K562 (cell line): ENCODE results near the gene OR4D2. TPM values are rescaled to one million over a fixed set of nuclear protein-coding genes. Genes with fewer than 3 reads are reported as not detected.

Source experiments
- ATAC-seq: fragments of 200-7000 bp; cut with Tn5 transposase; 3 replicates; pipeline ENCODE4 v1.9.1; 2020; ENCODE audit warnings: moderate library complexity
- BruUV-seq: library from RNA; stranded (reverse); fragments of 400-500 nt; replicated peaks from 2 replicates; lab custom pipeline; 2021; lab: Mats Ljungman, UMichigan
- CTCF ChIA-PET: fragments of 300-600 bp; formaldehyde crosslinking; extraction: SDS; loops from one replicate; lab custom pipeline; 2021; ENCODE audit warnings: low intra/inter-chr PET ratio; lab: Yijun Ruan, JAX
- POLR2A ChIA-PET: fragments of 300-600, 350-650 bp; sonication (Branson Sonifier 250); formaldehyde crosslinking; extraction: SDS; loops from one replicate; lab custom pipeline; 2021; ENCODE audit warnings: antibody characterized with exemption, inconsistent platforms; lab: Yijun Ruan, JAX
- DNase-seq, 4 experiments: peaks; one replicate each; pipeline versions ENCODE4 v3.0.0 to v3.0.0-alpha.2; 2011 to 2018; ENCODE audit warnings: low spot score in 3 of 4, mixed read lengths in 3 of 4; ENCODE audit errors: extremely low read depth in 1 of 4
- FAIRE-seq: peaks from 2 replicates; lab custom pipeline; 2011; peaks lifted over from hg19 to GRCh38; lab: Jason Lieb, UNC
- H2AFZ ChIP-seq: 2 replicates; pipeline ENCODE4 v1.6.0; 2011; ENCODE audit warnings: low read depth, low read length, control low read depth, inconsistent platforms
- H3K27ac ChIP-seq: fragments of 200-600 bp; 3 replicates; pipeline ENCODE4 v1.8.0; 2011; ENCODE audit warnings: low read depth, mild to moderate bottlenecking, control low read depth, inconsistent platforms, low read length, moderate library complexity, mixed read lengths; ENCODE audit errors: extremely low read depth
- H3K27me3 ChIP-seq, 2 experiments: fragments of 300-600 bp in 1 of 2; 2 replicates in 1 of 2; 3 replicates in 1 of 2; pipeline versions ENCODE4 v1.6.0 to v1.8.0; 2011; ENCODE audit warnings: inconsistent platforms in 2 of 2, low read length in 2 of 2, mild to moderate bottlenecking in 1 of 2, mixed read lengths in 1 of 2, moderate library complexity in 1 of 2; ENCODE audit not compliant: control insufficient read depth in 2 of 2, insufficient read depth in 2 of 2
- H3K36me3 ChIP-seq: fragments of 300-600 bp; 3 replicates; pipeline ENCODE4 v1.8.0; 2011; ENCODE audit warnings: mild to moderate bottlenecking, low read length, inconsistent platforms; ENCODE audit not compliant: control insufficient read depth, insufficient read depth
- H3K4me1 ChIP-seq, 2 experiments: fragments of 200-600 bp in 1 of 2; replicated peaks in 1 of 2; 2 replicates in 1 of 2; 3 replicates in 1 of 2; pipeline versions ENCODE4 v1.5.1 to v1.8.0; 2011; ENCODE audit warnings: inconsistent platforms in 2 of 2, low read length in 2 of 2, mild to moderate bottlenecking in 1 of 2, mixed read lengths in 1 of 2, moderate library complexity in 1 of 2; ENCODE audit not compliant: control insufficient read depth in 2 of 2, insufficient read depth in 2 of 2
- H3K4me2 ChIP-seq: 2 replicates; pipeline ENCODE4 v1.6.1; 2011; ENCODE audit warnings: low read length, control low read depth, inconsistent platforms, mixed read lengths; ENCODE audit not compliant: insufficient read depth
- H3K4me3 ChIP-seq: fragments of 200-600 bp; sonication (generic), shearing (Covaris generic); 2 replicates; pipeline ENCODE4 v1.5.1; 2016; ENCODE audit warnings: control low read depth, inconsistent platforms
- H3K79me2 ChIP-seq: fragments of 200-600 bp; 3 replicates; pipeline ENCODE4 v1.8.0; 2011; ENCODE audit warnings: low read length, inconsistent platforms; ENCODE audit not compliant: control insufficient read depth, insufficient read depth
- H3K9ac ChIP-seq, 2 experiments: 2 replicates each; pipeline versions ENCODE4 v1.6.0 to v1.6.1; 2011; ENCODE audit warnings: low read depth in 2 of 2, low read length in 2 of 2, control low read depth in 1 of 2, inconsistent platforms in 1 of 2, mild to moderate bottlenecking in 1 of 2, mixed read lengths in 1 of 2; ENCODE audit not compliant: insufficient read depth in 1 of 2
- H3K9me1 ChIP-seq: one replicate; pipeline ENCODE4 v1.6.0; 2011; ENCODE audit warnings: inconsistent platforms, mild to moderate bottlenecking, low read length, moderate library complexity; ENCODE audit not compliant: control insufficient read depth, insufficient read depth
- H3K9me3 ChIP-seq: replicated peaks from 2 replicates; pipeline ENCODE4 v1.5.1; 2011; ENCODE audit warnings: low read depth, low read length, inconsistent platforms; ENCODE audit not compliant: control insufficient read depth, insufficient read depth
- H4K20me1 ChIP-seq: replicated peaks from 2 replicates; pipeline ENCODE4 v1.6.1; 2011; ENCODE audit warnings: low read length, inconsistent platforms, mixed read lengths; ENCODE audit not compliant: control insufficient read depth, insufficient read depth
- BRD4 ChIP-seq: fragments of 200-600 bp; sonication (generic); IDR thresholded peaks from 2 replicates; pipeline ENCODE4 v1.6.1; 2017; ENCODE audit warnings: inconsistent platforms
- GATAD2B ChIP-seq: fragments of 450-650 bp; IDR thresholded peaks from 2 replicates; pipeline ENCODE4 v1.6.1; 2017; ENCODE audit warnings: mild to moderate bottlenecking, borderline replicate concordance
- GTF3C2 ChIP-seq: IDR thresholded peaks from 3 replicates; pipeline ENCODE4 v1.6.1; 2011; ENCODE audit warnings: borderline replicate concordance, mild to moderate bottlenecking, moderate library complexity; ENCODE audit not compliant: insufficient read length; ENCODE audit errors: extremely low read depth
- MED1 ChIP-seq: sonication (generic); formaldehyde crosslinking; IDR thresholded peaks from 2 replicates; pipeline ENCODE4 v1.8.1; 2023; ENCODE audit warnings: missing genetic modification reagents, borderline replicate concordance
- MEF2A ChIP-seq: IDR thresholded peaks from 2 replicates; pipeline ENCODE4 v1.6.1; 2011; ENCODE audit warnings: low read depth, mild to moderate bottlenecking, low read length, moderate library complexity; ENCODE audit not compliant: control insufficient read depth
- NEUROD1 ChIP-seq: fragments of 150-350 bp; IDR thresholded peaks from 2 replicates; pipeline ENCODE4 v1.6.1; 2014; ENCODE audit warnings: borderline replicate concordance, low read length, low read depth; ENCODE audit not compliant: partially characterized antibody
- NR2F6 ChIP-seq: fragments of 450-650 bp; formaldehyde crosslinking; IDR thresholded peaks from 2 replicates; pipeline ENCODE4 v1.4.0; 2020; ENCODE audit warnings: mild to moderate bottlenecking
- POLR2AphosphoS2 ChIP-seq: IDR thresholded peaks from 2 replicates; pipeline ENCODE4 v1.6.1; 2012; ENCODE audit warnings: low read length, improper control_type of control experiment
- POLR3A ChIP-seq: IDR thresholded peaks from 2 replicates; pipeline ENCODE4 v1.6.1; 2011; ENCODE audit warnings: borderline replicate concordance, mild to moderate bottlenecking, moderate library complexity; ENCODE audit not compliant: insufficient read length, insufficient read depth; ENCODE audit errors: extremely low read depth
- PRDM10 ChIP-seq: fragments of 450-650 bp; IDR thresholded peaks from 2 replicates; pipeline ENCODE4 v1.6.1; 2018; ENCODE audit not compliant: partially characterized antibody
- TCF3 ChIP-seq: sonication (generic); formaldehyde crosslinking; IDR thresholded peaks from 2 replicates; pipeline ENCODE4 v1.4.0; 2020; ENCODE audit warnings: mild to moderate bottlenecking, missing genetic modification reagents
- ZEB2 ChIP-seq: fragments of 450-650 bp; IDR thresholded peaks from 2 replicates; pipeline ENCODE4 v1.6.1; 2016
- ZNF143 ChIP-seq: sonication (generic); formaldehyde crosslinking; IDR thresholded peaks from 2 replicates; pipeline ENCODE4 v1.9.0; 2022; ENCODE audit warnings: mild to moderate bottlenecking, missing genetic modification reagents
- ZNF449 ChIP-seq: fragments of 250-450 bp; sonication (Bioruptor Pico); IDR thresholded peaks from 2 replicates; pipeline ENCODE4 v1.8.0; 2022; ENCODE audit warnings: moderate library complexity, mild to moderate bottlenecking, inconsistent platforms
- in situ Hi-C: fragments of 300-500 bp; cut with MboI; formaldehyde crosslinking; loops from 4 replicates; pipeline ENCODE4 v1.15.0; 2018; ENCODE audit warnings: inconsistent platforms, mixed read lengths
- intact Hi-C: fragments of 100-400 bp; cut with micrococcal nuclease; formaldehyde crosslinking; loops from 2 replicates; pipeline ENCODE4 v1.14.2; 2022
- polyA plus RNA-seq, 8 experiments: library from polyadenylated mRNA; depleted of rRNA in 4 of 8; stranded (reverse) in 5 of 8; unstranded in 3 of 8; fragments of >200 nt; fragmentation: Nextera tagmentation in 2 of 8; fragmentation: Illumina TruSeq in 1 of 8; extraction: Ambion mirVana in 2 of 8; extraction: Trizol in 1 of 8; gene quantifications; 2 replicates each; pipeline versions ENCODE4 v1.2.1 to v1.2.3, GENCODE V29; 2011 to 2014; ENCODE audit warnings: inconsistent platforms in 1 of 8, missing spikeins in 1 of 8
- total RNA-seq, 7 experiments: library from RNA; depleted of rRNA in 6 of 7; stranded (reverse); fragments of >200 nt in 6 of 7; fragmentation: Illumina TruSeq in 2 of 7; extraction: Trizol in 2 of 7; gene quantifications; 2 replicates each; pipeline versions ENCODE4 v1.2.1 to v1.2.3, GENCODE V29; 2011 to 2021; ENCODE audit warnings: low replicate concordance in 1 of 7
- TF ChIP-seq, protein P1 (sequence below): sonication (generic); IDR thresholded peaks from 2 replicates; pipeline ENCODE4 v1.6.1; 2016

OR4D2 gene
- total and polyA plus RNA-seq, 9 of the 15 experiments (the other 6 are each of a cell fraction or from before 2014, with no cell fraction given): not detected

- intact Hi-C loops: no loop called here
- H3K4me1 ChIP-seq: peaks cover 0 to 7% of the 10 kb centered on the region in 2 experiments; a peak in 2 of 5 replicates
- TF ChIP-seq ZNF449 (CRISPR knock-in tag) (no peak), MED1 (no peak), BRD4 (no peak), GTF3C2 (no peak), POLR2AphosphoS2 (no peak), ZNF143 (CRISPR knock-in tag) (no peak), NEUROD1 (no peak), POLR3A (no peak), TCF3 (CRISPR knock-in tag) (no peak), MEF2A (no peak), PRDM10 (no peak), NR2F6 (CRISPR knock-in tag) (no peak), GATAD2B (no peak), ZEB2 (no peak)
- TF ChIP-seq, protein P1, sequence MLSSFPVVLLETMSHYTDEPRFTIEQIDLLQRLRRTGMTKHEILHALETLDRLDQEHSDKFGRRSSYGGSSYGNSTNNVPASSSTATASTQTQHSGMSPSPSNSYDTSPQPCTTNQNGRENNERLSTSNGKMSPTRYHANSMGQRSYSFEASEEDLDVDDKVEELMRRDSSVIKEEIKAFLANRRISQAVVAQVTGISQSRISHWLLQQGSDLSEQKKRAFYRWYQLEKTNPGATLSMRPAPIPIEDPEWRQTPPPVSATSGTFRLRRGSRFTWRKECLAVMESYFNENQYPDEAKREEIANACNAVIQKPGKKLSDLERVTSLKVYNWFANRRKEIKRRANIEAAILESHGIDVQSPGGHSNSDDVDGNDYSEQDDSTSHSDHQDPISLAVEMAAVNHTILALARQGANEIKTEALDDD: no peak
Measured at GRCh38 chr17:58153671-58154070, 13.1 kb upstream of the OR4D2 start.

More at GRCh38 chr17:58153671-58154070, 13.1 kb upstream of the OR4D2 start:
- DNase-seq (no peak), ATAC-seq (no peak), FAIRE-seq (no peak)
- Histone ChIP-seq H3K27ac (no peak overlapping the region), H3K9me3 (no peaks in the 10 kb centered on the region), H4K20me1 (no peaks in the 10 kb centered on the region), H3K9ac (no peak overlapping the region), H3K36me3 (no peaks in the 10 kb centered on the region), H2AFZ (no peak overlapping the region), H3K27me3 (peaks cover 29 to 41% of the 10 kb centered on the region in 2 experiments), H3K79me2 (no peaks in the 10 kb centered on the region), H3K4me2 (no peak overlapping the region), H3K9me1 (no peaks in the 10 kb centered on the region), H3K4me3 (no peak overlapping the region)
- POLR2A ChIA-PET: interaction anchor here (1.0 kb wide), 1 partner anchor 94 kb away, joined by 3 read pairs; no protein-coding TSS in a partner anchor
- in situ Hi-C loops: no loop called here
- CTCF ChIA-PET: no interaction called here
- no TSS peak for BruUV-seq
